Skeletal muscle cell (primary cell): ENCODE measurements around the gene A2ML1.
"Not testable (repeated sequence)": the region's sequence is repeated elsewhere in the genome, so short reads cannot be mapped to it uniquely, and the experiment has no call there.

Experiments
- DNase-seq: peaks from one replicate; pipeline ENCODE4 v3.0.0-alpha.2; 2010; ENCODE audit warnings: low read depth
- H3K4me3 ChIP-seq: 2 replicates; pipeline ENCODE4 v1.5.1; 2011; ENCODE audit warnings: low read depth, mild to moderate bottlenecking, control low read depth, low read length, moderate library complexity

A2ML1 gene

DNA sequence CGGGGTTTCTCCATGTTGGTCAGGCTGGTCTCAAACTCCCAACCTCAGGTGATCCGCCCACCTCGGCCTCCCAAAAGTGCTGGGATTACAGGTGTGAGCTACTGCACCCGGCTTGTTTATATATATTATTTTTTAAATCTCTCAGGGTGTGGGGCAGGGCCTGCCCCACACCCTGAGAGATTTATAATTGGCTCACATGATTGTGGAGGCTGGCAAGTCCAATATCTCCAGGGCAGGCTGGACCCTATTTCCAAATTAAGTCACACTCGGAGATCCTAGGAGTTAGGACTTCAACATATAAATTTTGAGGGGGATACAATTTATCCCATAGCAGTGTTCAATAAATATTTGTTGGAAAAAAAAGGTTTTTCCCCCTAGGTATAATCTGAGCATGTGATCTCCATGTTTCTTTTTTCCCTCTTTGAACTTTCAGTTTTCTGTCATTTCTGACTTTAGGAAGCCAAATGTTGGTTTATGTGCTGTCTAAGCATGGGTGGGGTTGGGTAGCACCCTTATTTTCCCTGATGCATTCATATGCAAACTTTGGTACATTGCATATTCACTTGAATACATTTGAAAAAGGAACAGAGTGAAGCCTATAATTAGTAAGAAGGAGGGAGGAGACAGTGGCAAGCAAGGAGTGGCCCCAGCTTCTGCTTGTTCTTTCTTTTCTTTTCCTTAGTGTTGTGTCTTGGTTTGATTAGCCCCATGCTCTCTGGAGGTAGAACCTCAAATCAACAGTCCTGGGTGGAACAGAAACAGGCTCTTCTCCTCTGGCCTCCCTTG, 8.7 kb upstream of the A2ML1 start:
- DNase-seq: no peak
- no peak overlapping the region for H3K4me3 ChIP-seq

DNA sequence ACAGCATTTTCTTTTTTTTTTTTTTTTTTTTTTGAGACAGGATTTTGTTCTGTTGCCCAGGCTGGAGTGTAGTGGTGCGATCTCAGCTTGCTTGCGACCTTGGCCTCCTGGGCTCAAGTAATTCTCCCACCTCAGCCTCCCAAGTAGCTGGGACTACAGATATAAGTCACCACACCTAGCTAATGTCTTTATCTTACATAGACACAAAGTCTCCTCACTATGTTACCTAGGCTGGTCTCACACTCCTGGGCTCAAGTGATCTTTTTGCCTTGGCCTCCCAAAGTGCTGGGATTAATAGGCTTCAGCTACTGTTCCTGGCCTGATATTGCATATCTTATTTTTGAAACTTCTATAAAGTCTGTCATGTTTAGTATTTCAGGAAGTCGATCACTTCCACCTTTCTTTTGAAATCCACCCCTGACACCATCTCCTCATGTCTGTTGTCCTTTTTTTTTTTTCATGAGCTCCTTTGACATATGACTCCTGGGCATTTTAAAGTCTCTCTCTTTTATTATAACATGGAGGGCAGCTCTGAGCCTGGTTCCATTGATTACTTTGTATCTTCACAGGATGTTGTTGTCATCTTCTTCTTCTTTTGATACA, 5.9 kb upstream of the A2ML1 start:
- DNase-seq: no peak
- H3K4me3 ChIP-seq: no peak overlapping the region

DNA sequence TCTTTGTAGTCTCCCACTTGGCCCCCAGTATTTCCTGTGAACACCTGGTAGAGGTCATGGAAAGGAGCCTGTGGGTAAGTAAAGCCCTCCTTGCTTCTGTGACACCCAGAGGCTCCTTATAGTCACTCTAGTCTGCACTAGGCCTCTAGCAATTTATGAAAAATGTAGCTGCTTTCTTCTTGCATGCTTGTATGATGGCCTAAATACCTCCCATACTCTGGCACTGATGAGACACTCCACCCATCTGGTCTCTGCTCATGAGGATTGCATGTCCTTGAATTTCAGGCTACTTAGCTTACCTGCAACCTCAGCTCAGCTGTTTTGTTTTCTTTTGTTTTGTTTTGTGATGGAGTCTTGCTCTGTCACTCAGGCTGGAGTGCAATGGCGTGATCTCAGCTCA, 4.6 kb upstream of the A2ML1 start:
- no peak for DNase-seq
- H3K4me3 ChIP-seq: no peak overlapping the region

DNA sequence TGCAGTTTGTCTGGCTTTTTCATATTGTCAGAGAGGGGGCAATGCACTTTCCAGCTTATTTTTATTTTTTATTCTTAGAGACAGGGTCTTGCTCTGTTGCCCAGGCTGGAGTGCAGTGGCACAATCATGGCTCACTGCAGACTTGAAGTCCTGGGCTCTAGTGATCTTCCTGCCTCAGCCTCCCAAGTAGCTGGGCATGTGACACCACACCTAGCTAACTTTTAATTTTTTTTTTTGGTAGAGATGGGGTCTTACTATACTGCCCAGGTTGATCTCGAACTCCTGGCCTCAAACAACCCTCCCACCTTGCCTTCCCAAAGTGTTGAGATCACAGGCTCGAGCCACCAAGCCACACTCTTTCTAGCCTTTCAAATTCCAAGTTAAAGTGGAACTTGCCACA, 3.9 kb upstream of the A2ML1 start:
- DNase-seq: no peak
- no peak overlapping the region for H3K4me3 ChIP-seq

DNA sequence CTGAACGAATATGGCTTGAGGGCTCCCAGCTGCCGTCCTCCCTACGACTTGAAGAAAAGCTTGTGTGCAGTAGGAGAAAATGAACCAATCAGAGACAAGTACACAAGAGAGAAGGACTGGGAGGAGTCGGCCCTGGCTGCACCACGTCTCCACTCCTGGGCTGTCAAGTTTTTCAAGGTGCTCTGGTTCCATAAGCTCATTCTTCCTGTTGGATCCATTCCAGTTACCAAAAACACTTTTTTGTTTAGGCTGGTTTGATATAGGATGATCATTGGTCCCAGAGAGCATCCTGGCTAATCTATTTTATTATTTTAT, 2.8 kb upstream of the A2ML1 start:
- DNase-seq: no peak
- no peak overlapping the region for H3K4me3 ChIP-seq

DNA sequence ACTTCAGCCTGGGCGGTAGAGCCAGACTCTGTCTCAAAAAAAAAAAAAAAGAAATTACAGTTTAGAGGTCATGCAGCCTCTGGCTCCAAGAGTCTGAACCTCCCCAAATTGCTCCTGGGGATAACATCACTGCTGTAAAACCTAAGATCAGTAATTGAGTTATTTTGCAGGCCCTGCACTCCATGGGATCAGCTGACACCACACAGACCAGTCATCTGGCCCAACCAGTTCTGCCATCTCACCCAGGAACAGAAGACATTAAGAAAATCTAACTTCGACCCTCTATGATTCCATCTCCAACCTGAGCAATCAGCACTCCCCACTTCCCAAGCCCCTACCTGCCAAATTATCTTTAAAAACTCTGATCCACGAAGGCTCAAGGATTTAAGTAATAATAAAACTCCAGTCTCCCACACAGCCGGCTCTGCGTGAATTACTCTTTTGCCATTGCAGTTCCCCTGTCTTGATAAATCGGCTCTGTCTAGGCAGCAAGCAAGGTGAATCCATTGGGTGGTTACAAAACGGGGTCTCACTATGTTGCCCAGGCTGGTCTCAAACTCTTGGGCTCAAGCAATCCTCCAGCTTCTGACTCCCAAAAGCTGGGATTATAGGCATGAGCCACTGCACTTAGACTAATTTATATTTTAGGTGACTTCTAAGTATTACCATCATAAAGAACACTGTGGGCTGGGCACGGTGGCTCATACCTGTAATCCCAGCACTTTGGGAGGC, 1.6 kb upstream of the A2ML1 start:
- DNase-seq, H3K4me3 ChIP-seq: not testable (repeated sequence)

DNA sequence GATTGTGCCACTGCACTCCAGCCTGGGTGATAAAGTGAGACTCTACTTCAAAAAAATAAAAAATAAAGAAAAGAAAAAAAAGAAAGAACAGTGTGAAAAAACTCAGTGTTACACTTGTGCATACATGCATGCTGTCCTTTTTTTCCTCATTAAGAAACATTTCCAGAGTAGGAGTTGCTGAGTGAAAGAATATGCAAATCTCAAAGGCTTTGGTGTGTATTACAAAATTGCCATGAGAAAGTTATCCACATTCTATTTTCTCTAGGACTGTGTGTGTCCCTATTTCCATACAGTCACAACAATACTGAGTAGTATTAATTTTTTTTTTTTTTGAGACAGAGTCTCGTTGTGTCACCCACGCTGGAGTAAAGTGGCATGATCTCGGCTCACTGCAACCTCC, 830 bp upstream of the A2ML1 start:
- H3K4me3 ChIP-seq: no peak overlapping the region
- no peak for DNase-seq

DNA sequence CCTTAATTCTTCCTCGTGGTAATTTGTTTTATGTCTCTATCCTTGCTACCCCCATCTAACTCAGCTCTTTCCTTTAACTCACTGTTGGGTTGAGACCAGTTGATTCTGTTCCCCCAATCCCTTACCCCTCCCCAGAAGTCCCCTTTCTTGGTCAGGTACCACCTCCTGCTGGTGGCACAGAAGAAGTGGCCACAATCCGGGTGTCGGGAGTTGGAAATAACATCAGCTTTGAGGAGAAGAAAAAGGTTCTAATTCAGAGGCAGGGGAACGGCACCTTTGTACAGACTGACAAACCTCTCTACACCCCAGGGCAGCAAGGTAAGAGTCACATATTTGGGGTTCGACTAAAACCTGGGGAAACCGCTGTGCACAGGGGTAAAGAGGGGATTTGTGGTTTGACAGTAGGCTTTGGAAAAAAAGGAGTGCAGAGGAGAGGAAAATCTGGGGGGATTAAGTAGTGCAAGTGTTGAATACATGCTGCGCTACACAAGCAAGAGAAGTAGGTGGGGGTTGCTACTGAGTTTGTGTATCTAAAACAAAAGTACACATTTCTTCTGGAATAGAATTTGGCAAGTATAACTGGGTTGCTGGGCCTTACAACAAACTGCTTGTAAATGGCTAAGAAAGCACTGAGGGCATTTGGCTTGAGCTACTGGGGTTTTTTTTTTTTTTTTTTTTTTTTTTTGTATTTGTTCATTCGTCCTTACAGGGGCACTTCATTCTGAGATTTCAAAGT, 1.3 kb downstream of the A2ML1 start:
- peak; percentile 1 for DNase-seq

DNA sequence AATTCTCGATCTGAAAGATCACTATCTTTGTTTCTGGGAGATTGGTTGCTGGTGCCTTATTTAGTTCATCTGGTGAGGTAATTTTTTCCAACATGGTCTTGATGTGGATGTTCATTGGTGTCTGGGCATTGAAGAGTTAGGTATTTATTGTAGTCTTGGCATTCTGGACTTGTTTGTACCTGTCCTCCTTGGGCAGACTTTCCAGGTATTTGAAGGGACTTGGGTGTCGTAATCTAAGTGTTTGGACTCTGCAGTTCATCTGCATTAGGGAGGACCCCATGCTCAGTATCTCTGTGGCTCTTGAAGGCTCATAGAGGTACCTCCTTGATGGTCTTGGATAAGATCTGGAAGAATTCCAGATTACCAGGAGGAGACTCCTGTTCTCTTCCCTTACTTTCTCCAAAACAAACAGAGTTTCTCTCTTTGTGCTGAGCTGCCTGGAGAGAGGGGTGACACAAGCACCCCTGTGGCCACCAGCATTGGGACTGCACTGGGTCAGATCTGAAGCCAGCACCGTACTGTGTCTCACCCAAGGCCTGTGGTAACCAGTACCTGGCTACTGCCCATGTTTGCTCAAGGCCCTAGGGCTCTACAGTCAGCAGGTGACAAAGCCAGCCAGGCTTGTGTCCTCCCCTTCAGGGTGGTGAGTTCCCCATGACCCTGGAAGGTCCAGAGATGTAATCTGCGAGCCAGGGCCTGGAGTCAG, 5.3 kb downstream of the A2ML1 start:
- DNase-seq: no peak
- H3K4me3 ChIP-seq: no peak overlapping the region

More for the DNA sequence above, 1.3 kb downstream of the A2ML1 start:
- H3K4me3 ChIP-seq: no peak overlapping the region

DNA sequence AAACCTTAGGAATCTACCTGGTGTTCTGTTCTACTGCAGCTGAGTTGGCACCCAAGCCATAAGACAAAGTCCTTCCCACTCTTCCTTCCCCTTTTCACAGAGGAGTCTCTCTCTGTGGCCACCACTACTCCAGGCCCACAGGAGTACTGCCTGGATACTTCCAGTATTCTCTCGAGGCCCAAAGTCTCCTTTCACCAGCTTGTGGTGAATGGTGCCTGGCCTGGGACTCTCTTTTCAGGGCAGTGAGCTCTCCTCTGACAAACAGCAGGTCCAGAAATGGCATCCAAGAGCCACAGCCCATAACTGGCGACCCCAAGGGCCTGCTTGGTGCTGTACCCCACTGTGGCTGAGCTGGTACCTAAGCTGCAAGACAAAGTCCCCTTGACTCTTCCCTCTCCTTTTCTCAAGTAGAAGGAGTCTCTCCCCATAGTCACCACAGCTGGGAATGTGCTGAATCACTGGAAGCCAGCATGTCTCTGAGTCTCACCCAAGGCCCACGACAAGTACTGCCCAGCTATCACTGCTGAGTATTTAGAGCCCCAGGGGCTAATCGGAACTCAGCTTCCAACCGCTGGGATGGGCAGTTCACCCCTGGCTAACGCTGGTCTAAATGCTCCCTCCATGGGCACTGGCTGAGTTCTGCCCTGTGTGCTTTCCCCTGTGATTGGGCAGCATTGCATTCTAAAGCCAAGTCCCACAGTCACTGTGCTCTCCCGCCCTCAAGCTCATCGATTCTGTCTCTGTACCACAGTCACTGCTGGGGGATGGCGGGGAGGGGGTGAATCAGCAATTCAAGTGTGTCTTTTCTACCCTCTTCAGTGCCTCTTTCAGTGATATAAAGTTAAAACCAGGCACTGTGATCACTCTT, 6.1 kb downstream of the A2ML1 start:
- DNase-seq: no peak
- H3K4me3 ChIP-seq: no peak overlapping the region

DNA sequence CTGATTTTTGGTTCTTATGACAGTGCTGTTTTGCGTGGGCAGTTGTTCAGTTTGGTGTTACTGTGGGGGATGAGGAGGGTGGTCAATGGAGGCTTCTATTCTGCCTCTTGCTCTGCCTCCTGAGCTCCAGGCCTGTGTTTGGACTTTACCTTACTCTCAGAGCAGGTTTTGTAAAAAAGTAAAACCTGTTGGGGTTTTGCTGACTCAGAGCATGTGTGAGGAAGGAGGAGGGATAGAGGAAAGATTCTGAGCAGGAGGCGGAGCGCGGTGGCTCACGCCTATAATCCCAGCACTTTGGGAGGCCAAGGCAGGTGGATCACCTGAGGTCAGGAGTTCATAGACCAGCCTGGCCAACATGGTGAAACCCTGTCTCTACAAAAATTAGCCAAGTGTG, 6.7 kb downstream of the A2ML1 start:
- no peak overlapping the region for H3K4me3 ChIP-seq
- no peak for DNase-seq

DNA sequence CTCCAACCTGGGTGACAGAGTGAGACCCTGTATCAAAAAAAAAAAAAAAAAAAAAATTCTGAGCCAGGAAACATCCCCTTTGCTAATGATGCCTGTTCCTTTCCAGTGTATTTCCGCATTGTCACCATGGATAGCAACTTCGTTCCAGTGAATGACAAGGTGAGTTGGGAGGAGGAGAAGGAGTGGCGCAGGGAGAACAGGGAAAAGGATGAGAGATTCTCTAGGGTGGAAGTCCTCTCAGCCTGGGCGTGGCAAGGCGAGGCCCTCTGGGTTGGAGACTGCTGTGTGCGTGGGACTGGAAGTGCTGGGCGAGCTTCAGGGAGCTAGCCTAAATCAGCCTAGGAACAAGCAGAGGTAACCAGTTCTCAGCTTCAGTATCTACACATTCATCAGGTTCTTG, 7.2 kb downstream of the A2ML1 start:
- H3K4me3 ChIP-seq: no peak overlapping the region
- DNase-seq: no peak

DNA sequence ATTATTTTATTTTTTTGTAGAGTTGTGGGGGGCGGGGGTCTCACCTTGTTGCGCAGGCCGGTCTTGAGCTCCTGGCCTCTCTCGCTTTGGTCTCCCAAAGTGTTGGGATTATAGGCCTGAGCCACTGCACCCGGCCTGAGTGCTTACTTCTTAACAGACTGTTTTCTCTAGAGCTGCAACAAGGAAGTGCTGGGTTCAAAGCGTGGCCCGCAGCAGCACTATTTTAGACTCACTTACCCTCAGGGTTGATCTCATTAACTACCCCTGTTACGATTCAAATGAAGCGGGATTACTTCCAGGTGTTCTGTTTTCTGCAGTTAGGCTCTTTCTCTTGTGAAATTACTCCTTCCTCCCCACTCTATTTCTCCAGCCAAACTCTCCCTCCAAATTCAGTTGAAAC, 8.7 kb downstream of the A2ML1 start:
- no peak for DNase-seq
- no peak overlapping the region for H3K4me3 ChIP-seq

DNA sequence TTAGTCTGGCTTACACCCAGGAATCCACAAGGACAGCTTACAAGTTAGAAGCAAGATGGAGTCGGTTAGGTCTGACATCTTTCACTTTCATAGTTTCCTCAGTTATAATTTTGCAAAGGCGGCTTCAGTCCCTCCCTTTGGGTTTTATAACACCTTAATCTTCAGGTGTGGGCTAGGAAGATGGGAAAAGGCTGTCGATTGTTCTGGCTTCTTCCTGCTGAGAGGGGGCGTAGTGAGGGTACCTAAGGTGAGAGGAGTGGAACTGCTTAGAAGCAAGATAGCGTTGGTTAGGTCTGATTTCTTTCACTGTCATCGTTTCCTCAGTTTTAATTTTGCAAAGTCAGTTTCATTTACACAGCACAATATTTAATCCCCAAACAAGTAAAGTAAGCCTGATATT, 10.1 kb downstream of the A2ML1 start:
- H3K4me3 ChIP-seq: no peak overlapping the region
- no peak for DNase-seq

DNA sequence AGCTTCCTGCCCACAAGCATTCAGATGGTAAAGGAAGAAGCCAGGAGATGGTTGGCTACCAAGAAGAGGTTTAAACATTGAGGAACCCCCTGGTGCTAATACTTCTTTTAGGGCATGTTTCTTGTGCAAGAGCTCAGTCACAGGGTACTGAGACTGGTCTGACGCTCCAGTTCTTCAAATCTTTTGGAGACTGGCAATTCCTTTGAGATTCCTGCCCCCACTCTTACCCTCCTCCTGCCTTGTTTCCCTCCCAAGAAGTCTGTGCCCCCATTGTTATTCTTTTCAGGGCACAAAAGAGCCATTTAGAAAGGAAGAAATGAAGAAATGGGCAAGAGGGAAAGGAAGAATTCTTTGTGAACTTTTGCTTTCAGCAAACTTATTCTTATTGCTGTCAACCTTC, 11.8 kb downstream of the A2ML1 start:
- no peak overlapping the region for H3K4me3 ChIP-seq
- DNase-seq: no peak

DNA sequence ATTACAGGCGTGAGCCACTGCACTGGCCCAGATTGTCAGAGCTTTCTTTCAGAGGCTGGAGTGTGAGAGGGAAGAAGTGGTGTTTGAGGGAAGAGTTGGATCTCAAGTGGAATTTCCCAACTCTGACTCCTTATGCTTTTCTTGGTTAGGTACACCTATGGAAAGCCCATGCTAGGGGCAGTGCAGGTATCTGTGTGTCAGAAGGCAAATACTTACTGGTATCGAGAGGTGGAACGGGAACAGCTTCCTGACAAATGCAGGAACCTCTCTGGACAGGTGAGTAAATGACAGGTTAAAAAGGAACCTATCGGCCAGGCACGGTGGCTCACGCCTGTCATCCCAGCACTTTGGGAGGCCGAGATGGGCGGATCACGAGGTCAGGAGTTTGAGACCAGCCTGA, 14.9 kb downstream of the A2ML1 start:
- DNase-seq: no peak
- no peak overlapping the region for H3K4me3 ChIP-seq

DNA sequence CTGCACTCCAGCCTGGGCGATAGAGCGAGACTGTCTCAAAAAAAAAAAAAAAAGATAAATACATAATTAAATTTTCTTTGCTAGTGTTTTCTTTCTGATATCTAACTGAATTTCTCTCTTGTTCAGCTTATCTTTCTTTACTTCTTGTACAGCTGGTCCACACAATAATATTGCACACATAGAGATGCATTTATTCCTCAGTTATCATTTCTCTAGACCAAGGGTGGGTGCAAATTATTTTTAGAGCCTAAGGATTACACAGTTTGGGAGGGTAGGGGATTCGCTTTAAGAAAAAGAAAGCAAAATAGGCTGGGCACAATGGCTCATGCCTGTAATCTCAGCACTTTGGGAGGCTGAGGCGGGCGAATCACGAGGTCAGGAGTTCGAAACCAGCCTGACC, 17.9 kb downstream of the A2ML1 start:
- no peak overlapping the region for H3K4me3 ChIP-seq
- DNase-seq: no peak

DNA sequence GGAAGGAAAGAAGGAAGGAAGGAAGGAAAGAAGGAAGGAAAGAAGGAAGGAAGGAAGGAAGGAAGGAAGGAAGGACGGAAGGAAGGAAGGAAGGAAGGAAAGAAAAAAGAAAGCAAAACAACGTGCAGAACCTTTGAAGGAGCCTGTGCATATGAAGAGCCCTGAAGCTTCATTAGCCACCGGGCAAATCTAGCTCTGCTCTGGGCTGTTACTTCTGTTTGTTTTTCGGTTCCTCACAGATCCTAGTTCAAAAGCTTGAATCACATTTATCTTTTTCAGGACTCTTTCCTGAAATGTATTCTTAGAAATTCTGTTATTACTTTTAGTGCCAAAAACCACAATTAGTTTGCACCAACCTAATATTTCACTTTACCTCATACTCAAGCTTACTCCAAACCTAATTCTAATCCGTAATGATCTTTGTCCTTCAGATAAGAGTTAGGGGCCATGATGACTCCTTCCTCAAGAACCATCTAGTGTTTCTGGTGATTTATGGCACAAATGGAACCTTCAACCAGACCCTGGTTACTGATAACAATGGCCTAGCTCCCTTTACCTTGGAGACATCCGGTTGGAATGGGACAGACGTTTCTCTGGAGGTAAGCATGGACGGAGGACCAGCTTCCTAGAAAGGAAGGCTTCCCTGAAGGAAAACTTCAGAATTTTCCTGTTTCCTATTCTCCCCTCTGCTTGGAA, 18.7 kb downstream of the A2ML1 start:
- no peak for DNase-seq
- H3K4me3 ChIP-seq: no peak overlapping the region
